ENCODE results near the gene DIPK1B.

DIPK1B gene

GRCh38 chr9:136676920-136677686 is 35.3 kb upstream of the DIPK1B start:
- Histone ChIP-seq H3K4me3 (replicated peaks; ENCODE audit: insufficient read depth, low read length) (no peak overlapping the region), H3K27me3 (ENCODE audit: insufficient read depth, poor library complexity, severe bottlenecking) (no peaks in the 10 kb centered on the region), H3K27ac (replicated peaks) (no peak overlapping the region)
- TF ChIP-seq GABPA (IDR thresholded peaks at IDR 0.05; ENCODE audit: low read depth) (no peak), CTCF (IDR thresholded peaks at IDR 0.05; ENCODE audit: insufficient read depth, low read length) (no peak), POLR2AphosphoS5 (IDR thresholded peaks at IDR 0.05; ENCODE audit: low read depth) (no peak), SPI1 (IDR thresholded peaks at IDR 0.05; ENCODE audit: borderline replicate concordance, low read depth) (no peak), REST (IDR thresholded peaks at IDR 0.05; ENCODE audit: insufficient replicate concordance, low read depth) (no peak)
- DNase-seq (ENCODE audit: low read depth in 1 of 2, low spot score in 1 of 2), result no peak

GRCh38 chr9:136678034-136678433 is 34.3 kb upstream of the DIPK1B start:
- no peak overlapping the region for H3K27ac ChIP-seq (replicated peaks)
- H3K4me3 ChIP-seq (replicated peaks; ENCODE audit: insufficient read depth, low read length), result no peak overlapping the region
- no peaks in the 10 kb centered on the region for H3K27me3 ChIP-seq (ENCODE audit: insufficient read depth, poor library complexity, severe bottlenecking)
- TF ChIP-seq REST (IDR thresholded peaks at IDR 0.05; ENCODE audit: insufficient replicate concordance, low read depth) (no peak), SPI1 (IDR thresholded peaks at IDR 0.05; ENCODE audit: borderline replicate concordance, low read depth) (no peak), POLR2AphosphoS5 (IDR thresholded peaks at IDR 0.05; ENCODE audit: low read depth) (no peak)
- DNase-seq (ENCODE audit: low read depth in 1 of 2, low spot score in 1 of 2), result no peak

- peak in 1 of 2 experiments; percentile 59 for DNase-seq (ENCODE audit: low read depth in 1 of 2, low spot score in 1 of 2)
- no peak overlapping the region for H3K4me3 ChIP-seq (replicated peaks; ENCODE audit: insufficient read depth, low read length)
- no peaks in the 10 kb centered on the region for H3K27me3 ChIP-seq (ENCODE audit: insufficient read depth, poor library complexity, severe bottlenecking)
- H3K27ac ChIP-seq (replicated peaks), result no peak overlapping the region
- no peak for TF ChIP-seq REST (IDR thresholded peaks at IDR 0.05; ENCODE audit: insufficient replicate concordance, low read depth)
- no peak for TF ChIP-seq SPI1 (IDR thresholded peaks at IDR 0.05; ENCODE audit: borderline replicate concordance, low read depth)
- TF ChIP-seq CTCF (IDR thresholded peaks at IDR 0.05; ENCODE audit: insufficient read depth, low read length), result no peak
- TF ChIP-seq GABPA (IDR thresholded peaks at IDR 0.05; ENCODE audit: low read depth), result no peak
- TF ChIP-seq POLR2AphosphoS5 (IDR thresholded peaks at IDR 0.05; ENCODE audit: low read depth), result no peak
Observed at GRCh38 chr9:136678624-136679023, 33.7 kb upstream of the DIPK1B start.
